HUDEP-2 (cell line): ENCODE data around the gene CERS3.

Experiments
- DNase-seq, 76 experiments: peaks; one replicate each; lab custom pipeline; 2025; ENCODE audit not compliant: unreplicated experiment in 76 of 76; lab: John Stamatoyannopoulos, UW

Gene CERS3

GRCh38 chr15:100531204-100531603 lies 2.5 kb upstream of the CERS3 start:
- DNase-seq, result no peak

DNA sequence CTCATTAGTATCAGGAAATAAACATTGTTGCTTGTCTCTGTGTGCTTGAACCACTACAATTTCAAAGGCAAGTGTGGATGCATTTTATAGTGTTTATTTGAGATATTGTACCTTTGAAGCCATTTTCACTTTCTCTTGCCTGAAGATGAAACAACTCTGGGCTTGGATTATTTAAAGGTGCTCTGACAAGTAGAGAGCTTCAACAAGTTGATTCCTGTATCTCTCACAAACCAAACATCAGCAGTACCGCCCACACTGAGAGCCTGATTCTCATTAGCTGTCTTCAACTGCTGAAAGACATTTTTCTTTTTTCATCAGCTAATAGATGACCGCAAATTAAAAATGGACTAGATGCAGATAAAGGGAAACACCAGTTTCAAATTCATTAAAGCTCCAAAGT lies 806 bp upstream of the CERS3 start:
- DNase-seq, result no peak

DNA sequence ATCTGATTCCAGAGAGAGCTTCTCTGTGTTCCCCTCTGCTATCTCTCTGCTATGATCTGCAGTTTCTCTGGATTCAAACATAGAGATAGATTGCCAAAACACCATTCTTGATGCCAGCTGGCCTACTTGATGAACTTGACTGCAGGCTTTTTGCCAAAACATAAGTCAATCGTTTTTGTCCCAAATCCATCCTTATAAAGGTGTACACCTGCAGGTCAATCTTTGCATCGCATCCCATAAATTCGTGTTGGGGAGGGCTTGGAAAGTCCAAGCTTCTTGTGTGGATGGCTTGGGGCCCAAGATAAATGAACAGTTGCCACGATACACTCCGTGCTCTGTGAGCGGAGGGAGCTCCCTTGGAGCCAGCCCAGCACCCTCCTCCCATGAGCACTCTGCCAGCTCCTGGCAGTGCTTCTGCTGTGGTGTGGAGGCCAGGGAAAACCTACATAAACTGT lies 2.7 kb downstream of the CERS3 start:
- DNase-seq, result no peak

GRCh38 chr15:100525436-100525835 lies 3.3 kb downstream of the CERS3 start:
- no peak for DNase-seq

- DNase-seq, result no peak
These were observed 4.4 kb downstream of the CERS3 start for GRCh38 chr15:100524326-100524725.

- DNase-seq, result no peak
These were observed 6.8 kb downstream of the CERS3 start for GRCh38 chr15:100521907-100522306.

- DNase-seq, result no peak
These were observed 8.4 kb downstream of the CERS3 start for GRCh38 chr15:100520132-100520921.

- DNase-seq, result no peak
These were observed 10.9 kb downstream of the CERS3 start for GRCh38 chr15:100517846-100518245.

DNA sequence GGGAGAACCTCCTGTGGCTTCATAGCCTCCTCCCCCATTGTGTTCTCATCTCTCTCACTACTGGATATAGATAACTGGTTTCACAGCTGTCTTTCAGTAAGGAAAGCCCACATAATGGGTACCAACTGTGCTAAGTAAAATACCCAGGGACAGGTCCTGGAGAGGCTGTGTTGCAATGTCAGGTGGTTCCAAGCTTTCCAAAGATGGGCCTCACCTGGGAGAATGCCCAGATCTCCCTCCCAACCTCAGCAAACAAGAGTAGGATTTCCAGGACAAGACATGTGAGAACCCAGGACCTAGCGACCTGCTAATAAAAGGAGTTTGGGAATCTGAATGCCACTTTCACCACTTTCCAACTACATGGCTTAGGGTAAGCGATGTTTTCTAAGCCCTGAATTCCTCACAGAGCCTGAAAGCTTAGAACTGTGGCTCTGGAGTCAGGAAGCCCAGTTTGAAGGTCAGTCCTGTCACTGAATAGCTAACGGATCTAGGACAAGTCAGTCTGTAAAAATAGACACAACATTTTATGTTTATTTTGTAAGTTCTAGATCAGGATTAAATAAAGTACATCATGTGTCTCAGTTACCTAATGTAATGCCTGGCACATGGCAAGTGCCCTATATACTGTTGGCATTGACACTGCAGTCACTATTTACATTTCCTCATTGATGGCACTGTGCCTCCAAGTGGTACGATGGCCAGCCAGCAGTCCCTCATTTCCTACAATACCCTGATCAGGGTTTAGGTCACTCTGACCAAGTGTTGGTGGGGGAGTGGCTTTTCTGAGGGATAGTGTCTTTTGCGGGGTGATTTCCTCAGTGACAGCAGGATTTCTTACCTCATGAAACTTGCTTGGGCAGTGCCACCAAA lies 11.9 kb downstream of the CERS3 start:
- no peak for DNase-seq

- DNase-seq, result no peak
These were observed 13.0 kb downstream of the CERS3 start for GRCh38 chr15:100515758-100516157.

GRCh38 chr15:100508641-100509300 lies 20.0 kb downstream of the CERS3 start:
- DNase-seq, result no peak

GRCh38 chr15:100502651-100503050 lies 26.1 kb downstream of the CERS3 start:
- DNase-seq, result no peak

DNA sequence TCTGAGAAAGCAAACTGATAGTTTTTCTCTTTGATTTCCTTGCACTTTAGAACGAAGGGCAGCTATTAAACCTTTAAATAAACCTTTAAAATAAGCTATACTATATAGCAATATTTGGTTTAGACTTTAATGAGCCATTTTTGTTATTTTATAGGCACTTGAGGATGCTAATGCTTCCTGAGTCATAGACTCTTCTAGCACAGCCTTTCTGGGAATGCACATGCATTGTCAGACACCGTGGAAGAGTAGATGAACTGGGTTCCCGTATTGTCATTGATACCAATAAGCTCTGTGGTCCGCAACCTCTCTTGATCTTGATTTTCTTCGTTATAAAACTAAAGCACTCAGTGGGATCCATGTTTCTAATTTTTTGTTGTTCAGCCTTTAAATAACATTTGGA lies 27.6 kb downstream of the CERS3 start:
- no peak for DNase-seq

- no peak for DNase-seq
These were observed 28.3 kb downstream of the CERS3 start for GRCh38 chr15:100500226-100500990.

GRCh38 chr15:100495861-100496260 lies 32.9 kb downstream of the CERS3 start:
- DNase-seq, result no peak

DNA sequence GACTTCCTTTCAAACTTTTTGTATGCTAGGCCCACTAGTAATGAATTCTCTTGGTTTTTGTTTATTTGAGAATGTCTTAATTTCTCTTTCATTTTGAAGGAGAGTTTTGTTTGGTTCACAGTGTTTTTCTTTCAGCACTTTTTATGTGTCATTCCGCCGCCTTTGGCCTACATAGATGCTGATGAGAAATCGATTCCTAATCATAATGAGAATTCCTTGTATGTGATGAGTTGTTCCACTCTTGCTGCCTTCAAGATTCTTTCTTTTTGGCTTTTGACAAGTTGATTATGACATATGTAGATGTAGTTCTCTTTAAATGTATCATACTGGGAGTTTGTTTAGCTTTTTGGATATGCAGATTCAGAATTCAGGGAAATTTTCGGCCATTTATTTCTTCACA lies 35.5 kb downstream of the CERS3 start:
- DNase-seq, result no peak

DNA sequence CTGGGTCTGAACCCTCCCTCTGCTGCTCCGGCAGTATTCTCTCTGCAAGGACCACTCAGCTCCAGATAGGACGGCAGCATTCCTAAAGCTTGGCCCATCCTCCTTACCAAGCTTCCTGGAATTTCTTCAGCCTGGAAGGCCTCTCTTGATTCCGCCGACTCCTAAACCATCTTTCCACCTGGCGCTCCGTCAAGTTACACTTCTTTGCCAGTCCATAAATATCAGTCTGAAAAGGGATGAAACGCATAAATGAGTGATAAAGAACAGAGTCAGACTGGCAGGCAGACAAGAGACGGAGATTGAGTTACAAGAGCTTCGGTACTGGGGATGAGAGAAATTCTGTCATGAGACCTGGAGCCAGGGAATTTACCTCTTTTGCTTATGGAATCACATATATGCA lies 44.3 kb downstream of the CERS3 start:
- no peak for DNase-seq

GRCh38 chr15:100483370-100483769 lies 45.4 kb downstream of the CERS3 start:
- no peak for DNase-seq

- no peak for DNase-seq
These were observed 51.9 kb downstream of the CERS3 start for GRCh38 chr15:100476805-100477204.

DNA sequence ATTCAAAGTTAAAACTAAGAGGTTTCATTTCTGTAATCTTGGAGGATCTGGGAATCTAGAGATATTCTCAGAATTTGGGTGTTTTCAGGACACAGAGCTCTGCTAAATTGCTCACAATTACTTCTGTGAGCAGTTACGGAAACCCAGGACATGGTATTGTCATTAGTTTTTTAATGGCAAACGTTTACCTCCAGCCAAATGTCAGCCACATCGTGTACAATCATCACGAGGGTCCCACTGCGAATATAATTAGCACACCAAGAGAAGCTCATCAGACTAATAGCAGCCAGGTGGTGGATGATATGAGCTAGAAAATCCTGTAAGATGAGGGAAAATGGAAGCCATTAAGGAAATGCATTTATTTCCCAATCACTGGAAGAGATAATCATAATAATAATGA lies 56.0 kb downstream of the CERS3 start:
- DNase-seq, result no peak

GRCh38 chr15:100471933-100472332 lies 56.8 kb downstream of the CERS3 start:
- no peak for DNase-seq
